Skeletal muscle tissue (tissue), 4 donors: Measurements from ENCODE around the gene TNS3. TPM values are rescaled to one million over a fixed set of nuclear protein-coding genes. Genes with fewer than 3 reads are reported as not detected.

Source experiments
- H3K27ac ChIP-seq: one replicate; pipeline ENCODE4 v1.7.0; 2013; ENCODE audit warnings: mild to moderate bottlenecking, low read depth, low read length, inconsistent platforms
- H3K27me3 ChIP-seq, 3 donors: one replicate each; pipeline ENCODE4 v1.7.0; 2013; ENCODE audit warnings: low read length in 3 of 3; ENCODE audit not compliant: control insufficient read depth in 3 of 3, insufficient read depth in 3 of 3
- H3K36me3 ChIP-seq, 3 donors: one replicate each; pipeline ENCODE4 v1.7.0; 2013; ENCODE audit warnings: low read length in 3 of 3; ENCODE audit not compliant: control insufficient read depth in 3 of 3, insufficient read depth in 3 of 3
- H3K4me1 ChIP-seq, 3 donors: one replicate each; pipeline ENCODE4 v1.7.0; 2013; ENCODE audit warnings: low read length in 3 of 3, mild to moderate bottlenecking in 3 of 3; ENCODE audit not compliant: control insufficient read depth in 3 of 3, insufficient read depth in 3 of 3
- H3K4me3 ChIP-seq, 3 donors: one replicate each; pipeline ENCODE4 v1.7.0; 2013; ENCODE audit warnings: low read length in 3 of 3
- H3K9ac ChIP-seq, 3 donors: one replicate each; pipeline ENCODE4 v1.7.0; 2013; ENCODE audit warnings: low read length in 3 of 3, mild to moderate bottlenecking in 3 of 3, moderate library complexity in 2 of 3, low read depth in 1 of 3
- H3K9me3 ChIP-seq, 3 donors: one replicate each; pipeline ENCODE4 v1.7.0; 2013; ENCODE audit warnings: low read length in 3 of 3; ENCODE audit not compliant: control insufficient read depth in 3 of 3
- total RNA-seq: library from RNA; depleted of rRNA; stranded (reverse); fragments of >200 nt; gene quantifications from one replicate; pipeline ENCODE4 v1.2.3, GENCODE V29; 2014
- donor health status: Osteomylitis.

TNS3 gene
- total RNA-seq, 1 donor from 2014 or later: 33.4 TPM

DNA sequence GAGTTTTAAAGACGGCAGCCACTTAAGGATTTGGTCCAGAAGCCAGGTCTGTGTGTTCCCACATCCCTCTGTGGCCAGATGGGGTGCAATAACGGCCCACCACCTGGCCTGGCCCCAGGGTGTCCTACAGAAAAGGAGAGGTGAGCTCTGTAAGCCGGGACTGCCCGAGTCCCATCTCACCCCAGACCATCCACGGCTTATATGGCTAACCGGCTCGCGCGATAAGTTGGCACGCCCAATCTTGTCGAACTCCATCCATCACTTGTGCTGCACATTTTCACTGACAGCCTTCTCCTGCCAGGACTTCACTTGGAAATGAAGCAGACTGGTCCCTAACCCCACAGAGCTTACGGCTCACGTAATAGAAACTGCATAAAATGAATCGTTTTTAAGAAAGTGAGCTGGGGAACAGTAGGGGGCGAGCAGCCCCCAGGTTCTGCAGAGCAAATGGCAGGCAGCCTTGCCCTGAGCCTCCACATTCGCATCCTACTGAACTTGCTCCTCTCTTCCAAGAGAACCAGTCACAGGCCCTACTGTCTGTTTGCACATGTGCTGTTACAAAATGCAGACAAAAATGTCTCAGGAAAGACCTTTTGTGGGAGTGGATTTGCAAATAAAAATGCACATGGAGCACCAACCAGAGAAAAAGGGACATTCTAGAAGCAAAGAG lies 98.2 kb downstream of the TNS3 start:
- no peak overlapping the region for H3K27ac ChIP-seq
- no peak overlapping the region for H3K9ac ChIP-seq
- no peaks in the 10 kb centered on the region for H3K36me3 ChIP-seq
- H3K9me3 ChIP-seq: no peaks in the 10 kb centered on the region
- peaks cover 40 to 54% (median 43%) of the 10 kb centered on the region in 3 donors for H3K4me1 ChIP-seq
- H3K27me3 ChIP-seq: no peaks in the 10 kb centered on the region
- no peak overlapping the region for H3K4me3 ChIP-seq

GRCh38 chr7:47482013-47482875 lies 99.7 kb downstream of the TNS3 start:
- H3K27ac ChIP-seq: peak overlapping the region; percentile 78
- H3K4me3 ChIP-seq: peak overlapping the region in 2 of 3 donors; percentile 13 to 39
- peaks cover 35 to 60% (median 45%) of the 10 kb centered on the region in 3 donors for H3K4me1 ChIP-seq
- no peaks in the 10 kb centered on the region for H3K27me3 ChIP-seq
- peak overlapping the region; percentile 26 to 65 (median 61) for H3K9ac ChIP-seq
- H3K36me3 ChIP-seq: no peaks in the 10 kb centered on the region
- H3K9me3 ChIP-seq: no peaks in the 10 kb centered on the region

DNA sequence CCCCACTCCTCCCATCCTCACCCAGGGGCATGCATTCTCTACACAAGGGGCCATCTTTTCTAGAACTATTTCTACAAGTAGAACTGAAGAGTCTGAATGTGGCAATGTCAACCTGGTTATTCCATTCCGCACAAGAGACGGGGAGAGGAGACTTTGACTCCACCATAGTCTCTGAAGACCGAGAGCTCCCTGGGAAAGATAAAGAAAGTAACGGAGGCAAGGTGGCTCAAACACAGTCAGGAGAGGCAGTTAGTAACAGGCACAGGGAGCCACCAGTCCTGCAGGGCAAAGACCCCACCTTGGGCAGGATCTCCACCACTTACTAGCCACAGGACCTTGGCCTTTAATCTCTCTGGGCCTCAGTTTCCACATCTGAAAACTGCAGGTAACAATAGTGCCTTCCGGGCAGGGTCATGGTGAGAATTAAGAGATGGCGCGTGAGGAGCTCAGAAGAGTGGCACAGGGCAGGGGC lies 100.3 kb downstream of the TNS3 start:
- no peaks in the 10 kb centered on the region for H3K36me3 ChIP-seq
- no peaks in the 10 kb centered on the region for H3K27me3 ChIP-seq
- H3K4me1 ChIP-seq: peaks cover 35 to 64% (median 46%) of the 10 kb centered on the region in 3 donors
- H3K9me3 ChIP-seq: no peaks in the 10 kb centered on the region
- H3K4me3 ChIP-seq: peak overlapping the region in 1 of 3 donors; percentile 13
- H3K9ac ChIP-seq: peak overlapping the region; percentile 26 to 65 (median 61)
- H3K27ac ChIP-seq: peak overlapping the region; percentile 78

- H3K27me3 ChIP-seq: no peaks in the 10 kb centered on the region
- no peaks in the 10 kb centered on the region for H3K36me3 ChIP-seq
- H3K9me3 ChIP-seq: no peaks in the 10 kb centered on the region
- H3K27ac ChIP-seq: peak overlapping the region; percentile 78
- peak overlapping the region in 1 of 3 donors; percentile 9 for H3K9ac ChIP-seq
- H3K4me3 ChIP-seq: no peak overlapping the region
- H3K4me1 ChIP-seq: peaks cover 36 to 69% (median 52%) of the 10 kb centered on the region in 3 donors
Measured at GRCh38 chr7:47480576-47481538, 101.1 kb downstream of the TNS3 start.

GRCh38 chr7:47479821-47480575 lies 101.9 kb downstream of the TNS3 start:
- Histone ChIP-seq H3K9me3 (no peaks in the 10 kb centered on the region), H3K36me3 (no peaks in the 10 kb centered on the region), H3K4me1 (peaks cover 39 to 70% (median 52%) of the 10 kb centered on the region in 3 donors), H3K27me3 (no peaks in the 10 kb centered on the region), H3K4me3 (no peak overlapping the region), H3K9ac (peak overlapping the region in 2 of 3 donors; percentile 9 to 12), H3K27ac (peak overlapping the region; percentile 78)

- peaks cover 36 to 70% (median 53%) of the 10 kb centered on the region in 3 donors for H3K4me1 ChIP-seq
- no peaks in the 10 kb centered on the region for H3K27me3 ChIP-seq
- H3K9ac ChIP-seq: peak overlapping the region in 1 of 3 donors; percentile 0
Measured at GRCh38 chr7:47478926-47479711, 102.8 kb downstream of the TNS3 start.

GRCh38 chr7:47478017-47478344 lies 103.9 kb downstream of the TNS3 start:
- Histone ChIP-seq H3K4me1 (peaks cover 36 to 70% (median 54%) of the 10 kb centered on the region in 3 donors), H3K36me3 (no peaks in the 10 kb centered on the region), H3K27ac (peak overlapping the region; percentile 20), H3K4me3 (no peak overlapping the region), H3K27me3 (no peaks in the 10 kb centered on the region), H3K9me3 (no peaks in the 10 kb centered on the region), H3K9ac (peak overlapping the region in 1 of 3 donors; percentile 70)

More at GRCh38 chr7:47478926-47479711, 102.8 kb downstream of the TNS3 start:
- Histone ChIP-seq H3K9me3 (no peaks in the 10 kb centered on the region), H3K4me3 (no peak overlapping the region), H3K27ac (no peak overlapping the region), H3K36me3 (no peaks in the 10 kb centered on the region)

DNA sequence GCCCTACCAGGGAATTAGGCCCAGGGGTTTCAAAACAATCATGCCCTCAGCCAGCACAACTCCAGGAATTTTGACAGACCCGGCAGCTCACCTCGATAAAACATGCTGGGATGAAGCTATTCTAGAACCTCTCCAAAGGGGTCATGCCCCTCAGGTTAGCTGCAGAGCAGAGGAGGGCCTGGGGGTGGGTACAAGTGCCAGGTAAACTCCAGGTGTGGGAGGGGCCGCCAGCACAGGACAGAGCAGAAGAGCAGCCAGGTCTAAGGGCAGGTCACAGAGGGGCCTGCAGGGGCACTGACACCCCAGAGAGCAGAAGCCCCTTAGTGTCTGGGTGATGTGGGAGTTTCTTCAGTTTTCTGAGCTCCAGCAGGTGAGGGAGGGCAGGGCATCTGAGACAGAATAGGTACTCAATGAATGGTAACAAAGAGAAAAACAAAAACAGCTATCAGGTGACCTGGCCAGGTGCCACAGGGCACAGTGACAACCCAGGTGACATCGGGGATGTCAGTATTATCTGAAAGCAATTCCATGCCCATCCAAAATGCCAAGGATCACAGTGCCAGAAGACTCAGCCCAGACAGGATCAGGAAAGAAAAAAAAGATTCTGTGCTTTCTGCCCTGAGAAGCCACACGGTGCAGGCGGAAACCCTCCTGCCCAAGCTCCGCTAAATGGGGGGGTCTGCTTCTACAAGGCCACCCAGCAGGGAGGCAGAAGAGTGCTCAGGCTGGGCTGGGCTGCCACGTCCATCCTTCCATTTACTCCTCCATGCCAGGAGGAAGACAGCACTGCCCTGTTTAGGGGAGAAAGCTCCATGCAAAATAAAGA lies 104.5 kb downstream of the TNS3 start:
- H3K9me3 ChIP-seq: no peaks in the 10 kb centered on the region
- H3K36me3 ChIP-seq: no peaks in the 10 kb centered on the region
- H3K4me1 ChIP-seq: peaks cover 31 to 70% (median 48%) of the 10 kb centered on the region in 3 donors
- no peaks in the 10 kb centered on the region for H3K27me3 ChIP-seq
- no peak overlapping the region for H3K4me3 ChIP-seq
- H3K9ac ChIP-seq: peak overlapping the region in 1 of 3 donors; percentile 70
- peak overlapping the region; percentile 23 for H3K27ac ChIP-seq
